SK-N-SH (cell line): ENCODE data around the gene ST6GALNAC1. TPM values are rescaled to one million over a fixed set of nuclear protein-coding genes. Genes with fewer than 3 reads are reported as not detected.

Experiments
- CTCF ChIA-PET: fragments of 300-600, 350-600 bp; formaldehyde crosslinking; extraction: SDS; loops from one replicate; lab custom pipeline; 2021; lab: Yijun Ruan, JAX
- POLR2A ChIA-PET: fragments of 350-600 bp; sonication (Branson Sonifier 250); formaldehyde crosslinking; extraction: SDS; loops from one replicate; lab custom pipeline; 2020; ENCODE audit warnings: antibody characterized with exemption, inconsistent platforms; lab: Yijun Ruan, JAX
- DNase-seq: peaks from one replicate; pipeline ENCODE4 v3.0.0; 2012
- H2AFZ ChIP-seq: fragments of 200-600 bp; sonication (generic); 2 replicates; pipeline ENCODE4 v1.8.1; 2016; ENCODE audit warnings: antibody characterized with exemption, mild to moderate bottlenecking, low read depth
- H3F3A ChIP-seq: fragments of 200-600 bp; sonication (generic); replicated peaks from 2 replicates; pipeline ENCODE3; 2016; ENCODE audit warnings: antibody characterized with exemption, mild to moderate bottlenecking; ENCODE audit not compliant: insufficient read depth
- H3K27ac ChIP-seq, 2 experiments: fragments of 200-500 bp in 1 of 2; fragments of 200-600 bp in 1 of 2; sonication (Bioruptor generic) in 1 of 2; sonication (generic), shearing (Covaris generic) in 1 of 2; 2 replicates each; pipeline versions ENCODE4 v1.5.1 to v1.6.1; 2014 to 2016; ENCODE audit warnings: low read depth in 2 of 2, inconsistent platforms in 1 of 2, low read length in 1 of 2, mild to moderate bottlenecking in 1 of 2, mixed read lengths in 1 of 2
- H3K27me3 ChIP-seq: fragments of 200-600 bp; sonication (generic), shearing (Covaris generic); 2 replicates; pipeline ENCODE4 v1.6.1; 2016; ENCODE audit warnings: mixed run types; ENCODE audit not compliant: insufficient read depth
- H3K36me3 ChIP-seq, 2 experiments: fragments of 200-500 bp in 1 of 2; fragments of 200-600 bp in 1 of 2; sonication (Bioruptor generic) in 1 of 2; sonication (generic) in 1 of 2; replicated peaks in 1 of 2; 2 replicates each; pipeline versions ENCODE3 to v1.5.1; 2014 to 2016; ENCODE audit warnings: low read length in 1 of 2, mild to moderate bottlenecking in 1 of 2; ENCODE audit not compliant: insufficient read depth in 2 of 2, control insufficient read depth in 1 of 2
- H3K4me1 ChIP-seq, 2 experiments: fragments of 200-500 bp in 1 of 2; fragments of 200-600 bp in 1 of 2; sonication (Bioruptor generic) in 1 of 2; sonication (generic), shearing (Covaris generic) in 1 of 2; 2 replicates each; pipeline versions ENCODE4 v1.5.1 to v1.6.1; 2014 to 2016; ENCODE audit warnings: low read depth in 1 of 2, low read length in 1 of 2, mixed run types in 1 of 2; ENCODE audit not compliant: insufficient read depth in 2 of 2, control insufficient read depth in 1 of 2
- H3K4me2 ChIP-seq: fragments of 200-600 bp; sonication (generic), shearing (Covaris generic); 2 replicates; pipeline ENCODE4 v1.6.1; 2017; ENCODE audit warnings: mixed run types
- H3K4me3 ChIP-seq, 2 experiments: fragments of 200-500 bp in 1 of 2; fragments of 200-600 bp in 1 of 2; sonication (Bioruptor generic) in 1 of 2; sonication (generic), shearing (Covaris generic) in 1 of 2; 2 replicates each; pipeline versions ENCODE4 v1.5.1 to v1.8.1; 2014 to 2016; ENCODE audit warnings: low read depth in 2 of 2, inconsistent platforms in 1 of 2, low read length in 1 of 2, mild to moderate bottlenecking in 1 of 2, mixed read lengths in 1 of 2, moderate library complexity in 1 of 2
- H3K79me2 ChIP-seq: fragments of 200-600 bp; sonication (generic); 2 replicates; pipeline ENCODE4 v1.8.1; 2017; ENCODE audit warnings: mild to moderate bottlenecking; ENCODE audit not compliant: insufficient read depth
- H3K9ac ChIP-seq: fragments of 200-600 bp; sonication (generic); 2 replicates; pipeline ENCODE4 v1.6.1; 2017; ENCODE audit warnings: mixed run types
- H3K9me2 ChIP-seq: fragments of 200-600 bp; sonication (generic); 2 replicates; pipeline ENCODE4 v1.6.1; 2017; ENCODE audit warnings: mixed run types
- H3K9me3 ChIP-seq: fragments of 200-600 bp; sonication (generic); 2 replicates; pipeline ENCODE4 v1.6.1; 2017; ENCODE audit warnings: mixed run types, mild to moderate bottlenecking, moderate library complexity
- H4K20me1 ChIP-seq: fragments of 200-600 bp; sonication (generic); 2 replicates; pipeline ENCODE4 v1.6.1; 2017; ENCODE audit warnings: mild to moderate bottlenecking, mixed run types; ENCODE audit not compliant: insufficient read depth
- CTCF ChIP-seq: fragments of 200-600 bp; sonication (generic); IDR thresholded peaks from 2 replicates; pipeline ENCODE4 v1.6.1; 2017; ENCODE audit warnings: antibody characterized with exemption, mild to moderate bottlenecking, moderate library complexity
- EP300 ChIP-seq, 2 experiments: IDR thresholded peaks; 2 replicates each; pipeline versions ENCODE4 v1.4.0 to v1.6.1; 2012; ENCODE audit warnings: borderline replicate concordance in 1 of 2, low read depth in 1 of 2, low read length in 1 of 2
- EZH2phosphoT487 ChIP-seq: fragments of 200-600 bp; sonication (generic); IDR thresholded peaks from 2 replicates; pipeline ENCODE4 v1.6.1; 2017; ENCODE audit warnings: low read depth, mixed run types, mild to moderate bottlenecking, antibody characterized with exemption, moderate library complexity, borderline replicate concordance
- FOSL2 ChIP-seq: IDR thresholded peaks from 2 replicates; pipeline ENCODE4 v1.4.0; 2012; ENCODE audit warnings: low read depth, mild to moderate bottlenecking, moderate library complexity, borderline replicate concordance
- FOXM1 ChIP-seq: IDR thresholded peaks from 2 replicates; pipeline ENCODE4 v1.4.0; 2012; ENCODE audit warnings: low read depth, mild to moderate bottlenecking
- PBX3 ChIP-seq: IDR thresholded peaks from 2 replicates; pipeline ENCODE4; 2012
- RAD21 ChIP-seq: IDR thresholded peaks from 2 replicates; pipeline ENCODE4 v1.6.1; 2012; ENCODE audit warnings: mild to moderate bottlenecking, low read length
- RCOR1 ChIP-seq: fragments of 150-350 bp; IDR thresholded peaks from 2 replicates; pipeline ENCODE4 v1.6.1; 2017; ENCODE audit warnings: antibody characterized with exemption, low read length
- RXRA ChIP-seq: IDR thresholded peaks from 2 replicates; pipeline ENCODE4 v1.4.0; 2012; ENCODE audit warnings: low read depth, mild to moderate bottlenecking, borderline replicate concordance
- TAF1 ChIP-seq: IDR thresholded peaks from 2 replicates; pipeline ENCODE4 v1.6.1; 2012; ENCODE audit warnings: low read depth, mild to moderate bottlenecking, low read length, moderate library complexity, borderline replicate concordance
- TCF12 ChIP-seq: IDR thresholded peaks from 2 replicates; pipeline ENCODE4 v1.4.0; 2012
- WGBS: methylation state at CpG from one replicate; pipeline ENCODE4 v1.1.6; 2017; ENCODE audit warnings: low lambda C conversion rate; 5-methylcytosine and 5-hydroxymethylcytosine counted together
- polyA plus RNA-seq, 3 experiments: library from polyadenylated mRNA; depleted of rRNA; stranded (reverse); fragments of >200 nt; gene quantifications; 2 replicates each; pipeline ENCODE4 v1.2.3, GENCODE V29; 2012

ST6GALNAC1 gene
- polyA plus RNA-seq, 1 of the 3 experiments (the other 2 are of a cell fraction) = not detected

- peaks cover 0 to 1% of the 10 kb centered on the region in 2 experiments; a peak in 1 of 4 replicates for H3K4me1 ChIP-seq
- no peaks in the 10 kb centered on the region for H3F3A ChIP-seq
- H3K9ac ChIP-seq = no peak overlapping the region
- ChIA-PET POLR2A (no interaction called here), CTCF (interaction anchor here (0.8 to 2.1 kb wide), 4 partner anchors 9 to 132 kb away, joined by 3 to 7 read pairs (median 4); no protein-coding TSS in a partner anchor)
- no peaks in the 10 kb centered on the region for H3K9me2 ChIP-seq
- WGBS = 93% methylated on average over 1 of the region's 1 CpG
- H2AFZ ChIP-seq = no peak overlapping the region
- H3K36me3 ChIP-seq = no peaks in the 10 kb centered on the region
- no peak for DNase-seq
- peaks cover 13% of the 10 kb centered on the region; the same call in 1 of the 2 replicates for H3K9me3 ChIP-seq
- no peaks in the 10 kb centered on the region for H4K20me1 ChIP-seq
- H3K79me2 ChIP-seq = no peaks in the 10 kb centered on the region
- TF ChIP-seq TCF12 = peak; percentile 61
- no peak for TF ChIP-seq RAD21
- no peak for TF ChIP-seq RXRA
- no peak for TF ChIP-seq EZH2phosphoT487
- TF ChIP-seq PBX3 = peak; percentile 67
- no peak overlapping the region for H3K4me3 ChIP-seq
- H3K4me2 ChIP-seq = no peak overlapping the region
- no peak overlapping the region for H3K27ac ChIP-seq
- H3K27me3 ChIP-seq = no peaks in the 10 kb centered on the region
Observed at GRCh38 chr17:76654408-76654807, 10.9 kb upstream of the ST6GALNAC1 start.

- H3K9me2 ChIP-seq = no peaks in the 10 kb centered on the region
- ChIA-PET CTCF (no interaction called here), POLR2A (no interaction called here)
- no peak overlapping the region for H3K4me3 ChIP-seq
- H2AFZ ChIP-seq = no peak overlapping the region
- peaks cover 13% of the 10 kb centered on the region; the same call in 1 of the 2 replicates for H3K9me3 ChIP-seq
- no peaks in the 10 kb centered on the region for H3K4me1 ChIP-seq
- H3F3A ChIP-seq = no peaks in the 10 kb centered on the region
- no peaks in the 10 kb centered on the region for H3K27me3 ChIP-seq
- H3K9ac ChIP-seq = no peak overlapping the region
- no peak overlapping the region for H3K27ac ChIP-seq
- 74% methylated on average over 5 of the region's 5 CpGs for WGBS
- H4K20me1 ChIP-seq = no peaks in the 10 kb centered on the region
- TF ChIP-seq RCOR1 (no peak), FOSL2 (no peak), TAF1 (no peak), RAD21 (no peak), EZH2phosphoT487 (no peak), CTCF (no peak), TCF12 (no peak), EP300 (IDR thresholded peaks at IDR 0.05; ENCODE audit: borderline replicate concordance in 1 of 2, low read depth in 1 of 2, low read length in 1 of 2) (no peak), FOXM1 (no peak)
- DNase-seq = no peak
- no peaks in the 10 kb centered on the region for H3K79me2 ChIP-seq
- no peak overlapping the region for H3K4me2 ChIP-seq
- H3K36me3 ChIP-seq = no peaks in the 10 kb centered on the region
Observed at GRCh38 chr17:76650504-76650903, 6.9 kb upstream of the ST6GALNAC1 start.
